Measurements from ENCODE around the gene SORCS2.
A peak's percentile ranks its signal among the peaks of the same experiment; 100 is the strongest.

The SORCS2 gene

DNA sequence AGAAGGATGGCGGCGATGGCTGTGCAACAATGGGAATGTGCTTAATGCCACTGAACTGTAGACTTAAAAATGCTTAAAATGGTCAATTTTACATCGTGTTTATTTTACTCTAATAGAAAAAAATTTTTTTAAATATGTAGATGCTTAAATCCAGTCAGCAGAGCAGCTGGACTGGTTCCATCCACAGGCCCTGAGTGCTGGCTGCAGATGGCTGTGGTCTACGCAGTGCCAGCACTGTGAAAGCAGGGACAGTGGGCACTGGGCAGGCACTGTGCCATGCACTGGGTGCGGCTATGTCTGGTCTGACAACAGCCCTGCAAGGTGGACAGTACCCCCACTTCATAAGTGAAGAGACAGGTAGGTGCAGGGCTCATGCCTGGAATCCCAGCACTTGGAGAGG, 572.1 kb downstream of the SORCS2 start:
- DNase-seq (ENCODE audit: low spot score): no peak

DNA sequence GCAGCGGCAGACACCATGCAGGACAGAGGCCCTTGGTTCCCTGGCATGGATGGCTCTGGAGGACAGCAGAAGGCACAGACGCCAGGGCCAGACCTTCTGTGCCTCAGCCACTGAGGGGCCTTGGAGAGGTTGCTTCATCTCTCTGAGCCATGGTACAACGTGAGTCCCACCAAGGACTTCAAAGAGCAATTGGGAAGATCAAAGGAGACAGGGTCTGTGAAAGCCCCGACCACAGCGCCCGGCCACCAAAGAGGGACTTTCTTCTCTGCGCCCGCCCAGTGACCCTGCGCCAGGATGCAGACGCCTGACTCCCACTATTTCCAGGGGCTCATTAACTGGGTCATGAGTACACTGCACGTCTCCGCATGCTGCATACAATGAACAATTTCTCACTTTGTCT, 573.3 kb downstream of the SORCS2 start:
- DNase-seq (ENCODE audit: low spot score): no peak

DNA sequence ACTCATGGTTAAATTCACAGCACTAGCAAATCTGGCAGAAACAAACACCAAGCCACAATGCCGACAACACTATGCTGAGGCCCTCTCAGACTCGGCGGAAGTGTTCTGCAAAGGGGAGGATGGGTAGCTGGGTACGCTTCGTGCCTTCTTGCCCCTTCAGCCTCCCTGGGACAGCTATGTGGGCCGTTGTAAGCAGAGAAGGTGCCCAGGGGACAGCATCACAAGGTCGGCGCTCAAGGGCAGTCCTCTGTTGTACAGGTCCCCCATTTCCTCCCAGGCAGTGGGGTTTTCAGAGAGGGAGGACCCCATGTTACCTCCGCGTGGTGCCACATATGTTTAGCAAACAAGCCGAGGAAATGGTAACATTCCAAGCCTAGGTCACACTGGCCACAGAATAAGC, 573.7 kb downstream of the SORCS2 start:
- no peak for DNase-seq (ENCODE audit: low spot score)

DNA sequence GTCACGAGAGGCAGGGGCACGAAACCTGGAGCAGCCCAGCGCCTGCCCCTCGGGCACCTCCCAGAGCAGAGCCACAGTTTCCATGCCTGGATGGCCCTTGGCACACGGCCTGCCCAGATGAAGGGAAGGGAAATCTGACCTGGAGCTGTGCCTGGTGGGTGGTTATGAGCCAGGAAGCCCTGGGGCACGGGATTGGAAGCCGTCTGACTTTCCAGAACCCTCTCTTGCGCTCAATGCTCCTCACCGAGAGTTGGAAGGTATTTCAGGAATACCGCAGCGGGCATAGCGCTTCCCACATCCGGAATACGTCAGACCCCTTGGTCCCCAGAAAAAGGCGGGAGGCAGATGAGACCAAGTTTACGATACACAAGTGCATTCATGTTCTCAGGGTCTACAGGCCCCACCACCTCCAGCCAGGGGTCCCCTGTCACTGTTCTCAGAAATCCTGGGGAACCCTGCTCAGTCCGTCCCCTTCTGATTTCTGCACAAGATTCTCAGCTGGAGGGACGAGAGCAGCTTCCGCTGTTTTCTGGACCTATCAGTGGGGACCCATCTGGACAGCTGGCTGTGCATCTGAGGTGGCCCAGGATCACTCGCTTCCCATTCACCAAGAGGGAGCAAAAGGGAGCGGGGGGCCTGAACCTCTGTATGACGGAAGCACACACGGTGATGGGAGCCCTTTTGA, 574.5 kb downstream of the SORCS2 start:
- no peak for DNase-seq (ENCODE audit: low spot score)

DNA sequence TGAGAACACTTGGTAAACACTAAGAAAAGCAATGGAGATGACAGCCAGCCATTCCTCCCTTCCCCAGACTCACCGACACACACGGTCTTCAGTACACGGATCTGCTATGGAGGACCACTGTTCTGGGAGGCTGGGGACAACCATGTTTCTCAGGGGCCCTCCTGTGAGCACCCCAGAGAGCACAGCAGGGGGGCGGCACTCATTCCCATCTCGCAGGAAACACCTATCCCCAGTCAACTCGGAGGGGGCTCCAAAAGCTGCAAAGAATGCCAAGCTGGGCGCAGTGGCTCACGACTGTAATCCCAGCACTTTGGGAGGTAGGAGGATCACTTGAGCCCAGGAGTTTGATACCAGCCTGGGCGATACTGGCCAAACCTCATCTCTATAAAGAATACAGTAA, 575.2 kb downstream of the SORCS2 start:
- no peak for DNase-seq (ENCODE audit: low spot score)

DNA sequence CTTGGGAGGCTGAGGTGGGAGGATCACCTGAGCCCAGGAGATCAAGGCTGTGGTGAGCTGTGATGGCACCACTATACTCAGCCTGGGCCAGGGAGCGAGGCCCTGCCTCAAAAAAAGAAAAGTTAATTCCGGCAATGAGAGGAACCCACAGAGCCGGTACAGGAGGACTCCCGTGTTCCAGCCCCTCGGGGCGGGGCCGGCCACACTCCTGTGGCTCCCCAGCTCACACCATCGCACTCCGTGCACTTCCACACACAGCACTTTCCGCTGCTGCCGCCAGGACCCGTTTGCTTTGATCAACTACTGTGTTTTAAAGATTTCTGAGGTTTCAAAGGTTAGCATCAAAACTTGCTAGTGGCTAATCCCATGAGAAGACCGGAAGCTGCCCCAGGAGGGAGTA, 575.6 kb downstream of the SORCS2 start:
- DNase-seq (ENCODE audit: low spot score): no peak

DNA sequence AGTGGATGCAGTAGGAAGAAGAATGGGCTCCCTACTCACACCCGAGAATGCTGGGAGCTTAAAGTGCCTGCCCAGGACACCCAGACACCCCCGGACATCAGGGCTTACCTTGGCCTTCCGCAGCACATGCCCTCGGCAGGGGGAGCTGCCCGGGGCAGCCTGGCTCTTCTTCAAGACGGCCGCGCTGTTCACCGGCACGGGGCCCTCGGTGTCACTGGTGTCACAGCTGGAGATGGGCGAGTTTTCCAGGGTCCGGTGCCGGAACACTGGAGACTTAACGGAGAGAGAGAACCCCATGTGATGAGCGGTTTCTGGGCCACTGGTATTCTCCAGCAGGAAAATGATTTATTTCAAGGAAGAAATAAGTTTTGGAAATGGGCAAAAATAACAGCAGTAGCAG, 576.4 kb downstream of the SORCS2 start:
- DNase-seq (ENCODE audit: low spot score): no peak

DNA sequence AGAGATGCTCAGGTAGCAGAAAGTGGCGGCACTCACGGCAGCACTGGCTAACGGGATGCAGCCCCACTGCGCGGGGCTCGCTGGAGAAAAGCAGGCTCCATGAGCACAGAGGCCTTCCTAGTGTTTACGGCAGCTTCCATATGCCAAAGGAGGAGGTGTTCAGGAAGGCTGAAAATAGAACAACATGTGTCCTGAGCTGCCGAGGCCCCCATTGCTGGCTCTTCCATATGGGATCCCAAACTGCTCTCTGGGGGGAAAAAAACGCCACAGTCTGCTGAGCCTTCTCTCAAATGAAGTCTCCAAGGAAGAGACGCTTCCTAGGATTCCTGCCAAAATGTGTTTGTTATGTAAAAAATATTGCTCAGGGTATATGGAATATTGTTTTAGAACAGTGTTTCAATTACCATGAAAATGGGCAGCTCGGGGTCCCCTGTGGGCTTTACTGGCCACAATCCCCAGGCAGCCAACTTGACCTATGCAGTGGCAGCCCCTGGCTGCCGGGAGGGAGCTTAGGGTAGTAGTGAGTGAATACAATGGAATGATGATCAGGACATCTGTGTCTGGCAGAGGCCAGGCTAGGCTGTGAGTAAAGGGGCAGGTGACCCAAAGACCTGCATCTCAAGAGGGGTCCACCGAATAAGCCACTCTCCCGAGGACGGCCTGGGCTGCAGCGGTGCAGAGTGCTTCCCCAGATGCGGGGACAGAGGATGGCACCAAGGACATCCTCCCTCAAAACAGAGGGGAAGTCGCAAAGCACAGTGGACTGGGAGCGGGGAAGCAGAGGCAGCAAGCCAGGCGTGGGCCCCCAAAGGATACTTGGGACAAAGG, 577.3 kb downstream of the SORCS2 start:
- no peak for DNase-seq (ENCODE audit: low spot score)

DNA sequence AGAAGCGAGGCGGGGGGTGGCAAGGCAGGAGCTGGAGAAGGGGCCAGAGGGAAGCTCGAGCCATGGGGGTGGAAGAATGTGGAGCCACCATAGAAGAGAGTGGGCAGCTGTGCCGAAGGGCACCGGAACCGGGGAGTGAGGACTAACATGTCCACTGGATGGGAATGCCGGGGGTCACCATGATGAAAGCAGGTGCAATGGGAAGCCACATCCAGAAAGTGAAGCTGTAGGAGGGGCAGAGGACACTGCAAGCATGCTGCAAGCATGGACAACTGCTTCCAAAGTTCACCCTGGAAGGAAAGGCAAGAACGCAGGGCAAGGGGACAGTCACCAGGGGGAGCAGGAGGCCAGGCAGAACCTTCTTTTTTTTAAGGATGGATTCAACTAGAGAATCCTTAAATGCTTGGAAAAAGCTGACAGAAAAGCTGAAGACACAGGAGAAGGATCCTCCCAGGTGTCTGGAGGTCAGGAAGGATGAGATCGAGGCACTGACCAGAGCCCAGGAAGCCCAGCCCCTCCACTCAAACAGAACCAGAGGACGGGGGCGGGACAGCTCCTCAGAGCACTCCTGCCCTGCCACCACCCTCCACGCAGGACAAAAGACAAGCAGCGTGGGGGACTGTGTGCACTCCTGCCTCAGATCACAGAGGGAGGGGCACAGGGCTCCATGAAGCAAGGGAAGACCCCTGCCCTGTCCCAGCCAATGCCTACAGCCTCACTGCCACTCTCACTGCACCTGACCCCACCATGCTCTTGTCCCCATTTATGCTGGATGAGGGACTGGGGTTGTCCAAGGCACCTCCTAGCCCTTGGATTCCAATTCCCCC, 578.1 kb downstream of the SORCS2 start:
- no peak for DNase-seq (ENCODE audit: low spot score)

DNA sequence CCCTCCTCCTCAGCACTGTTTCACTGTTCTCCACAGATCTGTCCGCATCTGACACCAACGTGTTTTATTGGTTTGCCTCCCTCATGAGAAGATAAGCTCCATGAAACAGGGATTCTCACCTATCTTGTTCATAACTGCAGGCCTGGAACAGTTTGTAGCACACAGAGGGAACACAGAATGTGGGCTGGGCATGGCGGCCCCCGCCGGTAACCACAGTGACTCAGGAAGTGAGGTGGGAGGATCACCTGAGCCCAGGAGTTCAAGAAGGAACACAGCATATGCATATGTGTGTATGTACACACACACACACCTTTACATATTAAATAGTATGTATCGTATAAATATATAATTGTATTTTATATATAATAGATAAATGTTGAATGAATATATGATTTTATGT, 578.7 kb downstream of the SORCS2 start:
- peak; percentile 49 for DNase-seq (ENCODE audit: low spot score)

DNA sequence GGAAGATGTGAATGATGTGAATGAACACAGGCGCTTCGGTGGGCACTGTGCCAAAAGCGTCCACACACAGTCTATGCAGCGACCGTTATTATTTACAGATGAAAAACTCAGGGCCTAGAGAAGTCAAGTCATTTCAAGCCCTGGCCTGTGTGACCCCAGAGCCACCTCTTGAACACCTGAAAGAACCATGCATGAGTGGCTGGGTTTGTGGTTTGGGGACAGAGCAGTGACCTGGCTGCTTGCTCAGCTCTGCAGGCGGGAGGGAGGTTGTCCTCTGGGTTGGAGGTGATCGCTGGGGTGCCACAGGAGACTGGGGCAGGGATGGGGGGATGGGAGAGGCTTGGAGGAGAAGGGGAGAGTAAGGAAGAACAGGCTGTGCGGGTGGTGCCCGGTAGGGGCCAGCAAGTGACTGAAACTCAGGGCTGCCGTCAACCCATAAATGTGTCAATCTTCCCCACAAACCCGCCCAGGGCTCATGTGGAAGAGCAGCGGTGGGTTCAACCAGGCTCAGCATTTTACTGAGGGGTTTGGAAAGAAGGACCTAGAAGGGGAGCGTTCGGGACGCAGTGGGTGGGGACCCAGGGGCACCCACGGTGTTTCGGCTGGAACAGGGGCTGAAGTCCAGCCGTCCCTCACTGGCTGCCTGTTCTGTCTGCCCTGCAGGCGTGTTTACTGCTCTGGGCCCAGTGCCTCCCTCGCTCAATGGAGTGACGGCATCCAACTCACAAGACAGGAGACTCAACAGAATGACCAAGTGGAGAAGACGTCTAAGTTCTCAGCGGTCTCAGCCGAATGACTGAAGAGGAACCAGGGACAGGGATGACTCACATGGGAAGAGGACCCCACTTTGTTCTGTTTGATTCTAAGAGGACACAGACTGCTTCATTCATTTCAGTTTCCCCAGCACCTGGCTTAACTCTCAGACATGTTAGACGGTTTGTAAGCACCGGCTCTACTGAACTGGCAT, 579.5 kb downstream of the SORCS2 start:
- DNase-seq (ENCODE audit: low spot score): no peak

DNA sequence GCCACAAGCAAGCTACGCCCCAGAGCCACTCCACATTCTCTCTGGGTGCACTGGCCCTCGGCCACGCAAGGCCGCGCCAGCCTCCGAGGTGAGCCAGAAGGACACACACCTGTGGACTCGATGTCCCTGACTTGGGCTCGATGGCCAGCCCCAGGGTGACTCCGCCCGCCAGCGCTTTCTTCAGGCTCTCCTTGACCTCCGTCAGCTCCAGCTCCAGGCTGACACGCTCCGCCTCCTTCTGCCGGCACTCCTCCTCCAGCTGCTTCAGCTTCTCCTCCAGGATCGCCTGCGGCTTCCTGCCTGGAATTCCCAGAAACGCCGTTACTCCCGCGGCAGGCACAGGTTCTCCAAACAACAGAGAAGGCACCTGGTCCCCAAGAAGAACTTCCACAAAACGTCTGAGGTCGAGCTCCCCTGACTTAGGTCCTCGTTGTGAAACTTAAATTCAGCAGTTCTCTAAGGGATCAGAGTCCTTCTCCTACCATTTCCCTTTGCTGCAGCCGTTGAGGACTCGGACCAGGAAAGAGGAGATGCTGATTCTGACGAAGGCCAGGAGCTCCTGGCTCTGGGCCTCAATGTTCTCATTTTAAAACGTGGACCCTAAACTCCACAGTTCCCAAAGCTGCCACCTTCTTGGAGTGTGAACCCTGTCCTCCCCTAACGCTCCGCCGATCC, 580.5 kb downstream of the SORCS2 start:
- no peak for DNase-seq (ENCODE audit: low spot score)

DNA sequence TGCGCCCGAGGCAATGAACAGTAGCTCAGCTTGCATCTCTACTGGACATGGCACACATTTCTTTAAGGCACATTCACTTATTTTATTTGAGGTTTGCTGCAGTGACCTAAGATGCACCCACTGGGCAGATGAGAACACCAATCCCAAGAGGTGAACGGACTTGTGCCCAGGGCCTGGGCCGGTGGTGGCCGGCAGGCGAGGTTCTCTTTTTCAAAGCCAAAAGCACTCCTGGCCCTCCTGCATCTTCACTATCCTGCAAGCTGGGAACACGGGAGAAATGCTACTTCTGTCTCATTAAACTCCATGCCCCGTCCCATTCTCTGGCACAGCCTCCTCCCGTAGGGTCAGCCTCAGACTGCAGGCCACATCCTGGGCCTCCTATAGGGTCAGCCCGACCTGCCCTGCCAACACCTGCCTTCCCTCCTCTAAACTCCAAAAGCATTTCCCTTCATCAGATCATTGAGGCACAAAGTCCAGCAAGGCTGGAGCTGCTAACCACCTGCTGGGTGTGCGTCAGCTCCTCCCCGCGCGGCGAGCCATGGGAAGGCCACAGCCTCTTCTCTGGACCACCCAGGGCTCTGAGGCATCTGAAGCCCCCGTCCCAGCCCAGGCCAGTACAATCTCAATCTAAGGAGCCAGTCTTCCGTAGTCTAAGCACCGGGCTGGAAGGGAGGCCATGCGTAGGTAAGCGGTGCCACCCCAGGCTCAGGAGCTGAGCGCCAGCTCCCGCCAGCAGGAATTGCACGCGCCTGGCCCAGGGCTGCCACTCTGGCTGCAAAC, 581.3 kb downstream of the SORCS2 start:
- DNase-seq (ENCODE audit: low spot score): no peak

DNA sequence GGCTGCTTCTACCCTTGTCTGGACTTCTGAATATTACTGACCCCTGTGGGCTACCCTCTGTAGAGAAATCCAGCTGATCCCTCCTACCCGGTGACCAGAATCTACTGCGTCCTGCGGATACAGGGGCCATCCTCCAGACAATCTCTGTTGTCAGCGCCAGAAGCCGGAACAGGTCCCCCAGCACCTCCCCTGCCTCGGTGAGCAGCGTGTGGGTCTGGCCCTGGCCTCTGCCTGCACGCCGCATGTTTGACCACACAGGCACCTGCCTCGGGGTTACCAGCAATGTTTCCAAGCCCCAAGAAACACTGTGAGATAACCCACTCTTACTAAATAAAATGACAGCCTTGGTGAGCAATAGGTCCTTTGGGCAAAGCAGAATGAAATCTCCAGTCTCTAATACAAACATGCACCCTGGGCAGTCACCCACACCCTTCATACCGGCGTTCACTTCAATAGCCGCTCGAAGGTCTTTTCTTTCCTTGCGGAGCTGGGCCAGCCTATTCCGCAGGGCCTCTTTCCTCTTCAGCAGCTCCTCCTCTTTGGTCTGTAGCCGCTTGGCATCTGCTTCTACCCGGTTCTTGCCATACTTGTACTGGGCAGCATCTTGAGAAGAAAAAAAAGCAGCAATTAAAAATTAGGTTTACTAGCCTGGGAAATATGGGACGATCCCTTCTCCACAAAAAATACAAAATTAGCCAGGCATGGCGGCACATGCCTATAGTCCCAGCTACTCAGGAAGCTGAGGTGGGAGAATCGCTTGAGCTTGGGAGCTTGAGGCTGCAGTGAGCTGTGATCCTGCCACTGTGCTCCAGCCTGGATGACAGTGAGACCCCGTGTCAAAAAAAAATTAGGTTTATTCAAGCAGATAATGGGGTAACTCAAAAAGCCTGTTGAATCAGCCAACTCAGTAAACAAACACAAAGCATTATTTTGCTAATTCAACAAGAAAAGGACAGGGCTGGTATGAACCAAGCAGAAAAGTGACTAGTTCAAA, 582.3 kb downstream of the SORCS2 start:
- no peak for DNase-seq (ENCODE audit: low spot score)

DNA sequence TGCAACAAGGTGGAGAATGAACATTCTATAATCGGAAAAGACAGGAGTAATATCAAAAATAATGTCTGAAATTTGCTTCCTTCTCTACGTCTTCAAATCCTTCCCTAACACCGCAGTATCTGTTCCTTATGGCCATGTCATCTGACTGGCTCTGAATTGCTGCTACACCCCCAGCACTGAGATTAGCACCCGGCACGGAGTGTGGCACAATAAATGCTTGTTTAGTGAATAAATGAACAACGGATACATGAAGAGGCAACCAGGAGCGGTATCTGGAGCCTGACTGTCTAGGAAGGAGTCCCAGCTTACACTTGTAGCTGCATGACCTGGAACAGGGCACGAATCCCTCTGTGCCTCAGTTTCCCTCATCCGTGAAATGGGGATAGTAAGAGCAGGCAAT, 583.1 kb downstream of the SORCS2 start:
- DNase-seq (ENCODE audit: low spot score): no peak

DNA sequence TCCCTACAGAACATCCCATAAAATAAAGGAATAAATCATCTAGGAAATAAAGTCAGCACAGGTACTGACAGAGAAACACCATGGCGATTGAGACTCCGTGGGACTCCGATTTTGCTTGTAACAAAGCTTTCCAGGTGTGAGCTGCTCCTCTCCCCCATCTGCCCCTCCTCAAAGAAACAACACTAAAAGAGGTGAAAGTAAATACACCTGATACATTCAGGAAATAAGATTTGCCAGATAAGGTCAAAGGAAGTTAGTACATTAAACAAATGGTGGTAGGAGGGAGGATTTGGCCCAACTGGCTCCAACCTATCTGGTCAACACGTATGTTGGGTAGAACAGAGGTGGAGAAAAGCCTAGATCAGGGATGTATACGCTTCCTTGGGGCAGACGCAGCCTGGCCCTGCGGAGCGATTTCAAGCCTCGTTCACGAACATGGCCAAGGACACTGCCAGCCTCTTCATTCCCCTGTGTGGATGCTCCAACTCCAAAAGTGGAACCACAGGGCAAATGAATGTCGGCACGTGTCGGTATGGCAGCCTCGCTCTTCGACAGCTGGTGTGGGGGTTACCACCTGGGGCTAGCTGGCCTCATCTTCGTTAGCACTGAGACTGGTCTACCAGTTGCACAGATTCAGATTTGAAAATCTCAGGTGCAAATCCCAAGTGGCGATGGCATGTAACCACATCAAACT, 584.8 kb downstream of the SORCS2 start:
- DNase-seq (ENCODE audit: low spot score): no peak

DNA sequence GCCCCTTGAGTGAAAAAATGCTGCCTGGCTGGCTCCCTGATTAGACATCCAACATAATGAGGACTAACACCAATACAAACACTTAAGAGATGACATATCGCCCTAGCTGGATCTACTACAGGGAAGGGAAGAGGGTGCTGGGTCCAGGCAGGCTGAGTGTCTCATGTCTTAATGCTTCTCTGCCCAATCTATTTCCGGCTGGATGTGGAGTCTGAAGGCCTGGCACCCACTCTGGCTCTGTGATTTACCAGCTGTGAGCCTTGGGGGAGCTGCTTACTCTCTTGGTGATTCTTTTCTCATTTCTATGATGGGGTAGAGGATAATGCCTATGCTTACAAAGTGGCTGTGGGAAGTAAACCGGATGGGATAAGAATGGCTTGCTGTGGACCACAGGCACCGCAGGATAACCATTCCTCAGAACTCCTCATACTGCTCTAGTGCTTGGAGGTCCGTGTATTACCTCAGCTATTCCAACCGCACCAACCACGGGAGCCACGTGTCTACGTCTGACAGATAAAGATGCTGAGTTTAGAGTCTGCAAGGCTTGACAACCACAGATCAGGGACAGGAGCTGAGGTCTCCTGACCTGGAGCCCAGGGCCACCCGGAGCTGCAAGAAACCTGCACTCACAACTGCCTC, 585.7 kb downstream of the SORCS2 start:
- DNase-seq (ENCODE audit: low spot score): no peak
